DMS79 (cell line): ENCODE results near the gene SLC23A2.
A peak's percentile ranks its signal among the peaks of the same experiment; 100 is the strongest.
"Not testable (repeated sequence)": the region's sequence is repeated elsewhere in the genome, so short reads cannot be mapped to it uniquely, and the experiment has no call there.

Source experiments
- DNase-seq: peaks from one replicate; lab custom pipeline; 2025; lab: John Stamatoyannopoulos, UW

Gene SLC23A2

GRCh38 chr20:5005326-5005725, 4.0 kb upstream of the SLC23A2 start:
- no peak for DNase-seq

DNA sequence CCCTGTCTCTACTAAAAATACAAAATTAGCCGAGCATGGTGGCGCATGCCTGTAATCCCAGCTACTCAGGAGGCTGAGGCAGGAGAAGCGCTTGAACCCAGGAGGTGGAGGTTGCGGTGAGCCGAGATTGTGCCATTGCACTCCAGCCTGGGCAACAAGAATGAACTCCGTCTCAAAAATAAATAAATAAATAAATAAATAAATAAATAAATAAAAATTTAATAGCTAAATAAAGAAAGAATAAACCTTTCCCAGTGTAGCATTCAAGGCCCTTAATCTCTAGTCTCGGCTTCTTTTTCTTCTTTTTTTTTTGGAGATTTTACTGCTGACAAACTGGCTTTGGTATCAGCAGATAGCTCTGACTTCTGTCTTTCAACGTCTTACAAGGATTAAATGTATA, 3.5 kb upstream of the SLC23A2 start:
- DNase-seq: not testable (repeated sequence)

- DNase-seq: no peak
Observed at GRCh38 chr20:5003626-5004025, 2.3 kb upstream of the SLC23A2 start.

GRCh38 chr20:5002077-5002413, 735 bp upstream of the SLC23A2 start:
- no peak for DNase-seq

DNA sequence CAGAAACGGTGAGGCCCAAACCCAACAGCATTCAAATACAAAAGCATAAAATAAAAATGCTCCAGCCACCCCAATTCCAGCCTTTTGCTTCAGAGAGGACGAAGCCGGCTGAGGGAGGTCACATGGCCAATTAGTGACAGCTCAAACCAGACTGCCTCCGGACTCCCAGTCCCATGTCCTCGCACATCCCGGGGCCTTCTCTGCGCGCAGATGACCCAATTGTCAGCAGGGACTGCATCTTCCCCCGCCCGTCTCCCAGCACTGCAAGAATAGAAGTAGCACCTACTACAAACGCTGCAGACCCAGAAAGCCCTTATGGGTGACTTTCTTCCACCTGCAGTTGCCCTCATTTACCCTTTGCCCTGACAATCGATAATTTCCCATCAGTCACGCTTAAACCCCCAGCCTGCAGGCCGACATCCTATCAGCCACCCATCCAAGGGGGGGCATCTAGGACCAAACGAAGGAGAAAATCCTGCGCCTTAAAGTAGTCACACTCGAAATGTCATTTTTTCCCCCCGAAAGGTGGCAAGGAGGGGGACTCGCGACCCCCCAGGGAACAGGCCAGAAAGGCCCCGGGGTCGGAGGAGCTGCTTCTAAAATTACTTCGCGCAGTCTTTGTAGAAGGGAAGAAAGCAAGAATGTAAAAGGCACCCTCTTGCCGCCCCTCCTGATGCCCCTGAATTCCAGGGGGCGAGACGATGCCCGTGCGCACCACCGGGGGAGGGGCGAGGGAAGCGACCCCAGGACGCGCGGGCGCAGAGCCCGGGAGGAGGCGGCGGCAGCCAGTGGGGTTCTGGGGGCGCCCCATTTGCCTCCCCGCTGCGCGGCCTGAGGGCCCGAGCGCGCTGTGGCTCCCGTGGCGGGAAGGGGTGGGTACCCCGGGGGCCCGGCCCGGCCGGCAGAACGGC, 792 bp downstream of the SLC23A2 start:
- no peak for DNase-seq

GRCh38 chr20:4999788-5000187, 1.5 kb downstream of the SLC23A2 start:
- peak; percentile 16 for DNase-seq

DNA sequence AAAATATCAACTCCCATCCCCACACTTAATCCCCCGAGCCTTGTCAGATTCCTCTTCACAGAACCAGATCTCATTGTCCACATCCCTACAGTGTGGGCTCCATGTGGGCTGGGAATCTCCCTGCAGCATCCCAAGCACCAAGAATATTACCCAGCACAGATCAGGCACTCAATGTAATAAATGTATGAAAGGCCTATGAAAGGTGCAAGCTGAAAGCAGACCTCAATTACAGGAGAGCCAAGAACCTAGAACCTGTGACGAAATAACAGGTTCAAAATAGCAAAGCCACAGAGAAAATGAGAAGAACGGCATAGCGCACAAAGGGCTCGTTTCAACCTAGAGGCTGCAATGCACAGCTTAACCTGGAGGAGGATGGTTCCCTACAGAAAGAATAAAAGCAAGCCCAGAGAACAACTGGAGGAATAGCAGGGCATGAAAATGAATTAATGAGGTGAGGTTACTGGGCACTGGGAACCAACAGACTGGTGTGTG, 3.1 kb downstream of the SLC23A2 start:
- DNase-seq: no peak

GRCh38 chr20:4997222-4997621, 4.1 kb downstream of the SLC23A2 start:
- DNase-seq: no peak

DNA sequence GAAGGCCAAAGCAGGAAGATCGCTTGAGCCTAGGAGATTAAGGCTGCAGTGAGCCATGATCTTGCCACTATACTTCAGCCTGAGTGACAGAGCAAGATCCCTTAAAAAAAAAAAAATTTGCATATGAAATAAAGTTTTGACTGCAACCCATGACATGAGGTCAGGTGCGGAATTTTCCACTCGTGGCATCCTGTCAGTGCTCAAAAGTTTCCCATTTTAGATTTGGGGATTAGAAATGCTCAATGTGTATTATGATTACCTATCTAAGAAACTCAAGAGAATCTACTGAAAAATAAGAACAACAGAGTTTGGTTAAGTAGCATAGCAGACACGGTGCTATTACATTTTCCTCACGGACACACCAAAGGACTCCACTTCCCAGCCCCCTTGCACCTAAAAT, 11.7 kb downstream of the SLC23A2 start:
- no peak for DNase-seq

DNA sequence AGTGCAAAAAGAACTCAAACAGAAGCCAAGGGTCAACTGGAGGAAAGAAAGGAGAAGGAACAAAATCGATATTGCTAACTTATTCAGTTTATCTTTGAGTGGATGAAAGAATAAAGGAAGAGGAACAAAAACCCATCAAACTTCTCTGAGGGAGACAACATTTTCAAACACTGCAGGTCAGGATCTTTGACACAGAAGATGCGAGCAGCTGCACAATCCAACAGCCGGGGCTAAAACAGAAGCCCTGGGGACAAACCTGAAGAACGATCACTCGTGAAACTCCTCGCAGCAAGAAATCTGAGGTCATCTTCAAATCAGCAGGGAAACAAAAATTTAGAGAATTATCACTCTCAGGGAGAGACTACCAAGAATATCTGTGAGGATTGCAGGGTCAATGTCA, 14.2 kb downstream of the SLC23A2 start:
- no peak for DNase-seq

DNA sequence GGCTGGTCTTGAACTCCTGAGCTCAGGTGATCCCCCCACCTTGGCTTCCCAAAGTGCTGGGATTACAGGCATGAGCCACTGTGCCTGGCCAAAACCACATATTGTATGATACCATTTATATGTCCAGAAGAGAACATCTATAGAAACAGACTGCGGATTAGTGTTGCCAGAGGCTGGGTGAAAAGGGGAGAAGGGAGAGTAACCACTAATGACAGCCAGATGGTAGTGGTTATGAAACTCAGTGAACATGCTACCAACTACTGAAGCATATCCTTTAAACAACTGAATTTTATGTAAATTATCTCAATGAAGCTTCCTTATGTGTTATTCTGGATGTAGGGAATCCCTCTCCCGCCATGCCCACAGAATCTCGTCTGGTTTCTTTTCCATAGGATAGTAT, 15.7 kb downstream of the SLC23A2 start:
- no peak for DNase-seq

DNA sequence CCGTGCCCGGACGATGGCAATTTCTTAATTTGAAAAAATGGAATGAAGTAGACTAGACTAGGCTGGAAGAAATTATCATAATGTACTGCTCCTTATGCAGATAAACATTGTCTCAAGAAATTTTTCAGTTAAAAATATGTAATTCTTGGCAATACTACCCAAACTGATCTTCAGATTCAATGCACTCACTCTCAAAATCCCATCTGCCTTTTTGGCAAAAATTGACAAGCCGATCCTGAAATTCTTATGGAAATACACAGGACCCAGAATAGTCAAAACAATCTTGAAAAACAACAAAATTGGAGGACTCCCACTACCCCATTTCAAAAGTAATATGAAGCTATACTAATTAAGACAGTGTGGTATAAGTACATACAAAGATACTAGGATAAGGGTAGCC, 19.0 kb downstream of the SLC23A2 start:
- DNase-seq: no peak

GRCh38 chr20:4979841-4980410, 21.4 kb downstream of the SLC23A2 start:
- no peak for DNase-seq

- no peak for DNase-seq
Observed at GRCh38 chr20:4978050-4978918, 23.0 kb downstream of the SLC23A2 start.

DNA sequence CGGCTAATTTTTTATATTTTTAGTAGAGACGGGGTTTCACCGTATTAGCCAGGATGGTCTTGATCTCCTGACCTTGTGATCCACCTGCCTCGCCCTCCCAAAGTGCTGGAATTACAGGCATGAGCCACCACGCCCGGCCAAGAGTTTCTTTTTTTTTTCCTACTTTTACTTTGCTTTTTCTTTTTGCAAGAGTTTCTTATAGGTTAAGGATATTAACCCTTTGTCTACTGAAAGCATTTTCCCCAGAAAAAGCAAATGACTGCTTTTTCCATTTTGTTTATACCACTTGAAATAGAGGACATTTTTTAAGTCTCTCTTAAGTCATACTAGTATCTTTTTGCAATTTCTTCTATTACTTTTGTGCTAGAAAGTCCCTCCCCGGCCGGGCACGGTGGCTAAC, 25.3 kb downstream of the SLC23A2 start:
- DNase-seq: not testable (repeated sequence)

- DNase-seq: peak; percentile 35
Observed at GRCh38 chr20:4973330-4974097, 27.8 kb downstream of the SLC23A2 start.

GRCh38 chr20:4972506-4973251, 28.6 kb downstream of the SLC23A2 start:
- peak; percentile 23 for DNase-seq

DNA sequence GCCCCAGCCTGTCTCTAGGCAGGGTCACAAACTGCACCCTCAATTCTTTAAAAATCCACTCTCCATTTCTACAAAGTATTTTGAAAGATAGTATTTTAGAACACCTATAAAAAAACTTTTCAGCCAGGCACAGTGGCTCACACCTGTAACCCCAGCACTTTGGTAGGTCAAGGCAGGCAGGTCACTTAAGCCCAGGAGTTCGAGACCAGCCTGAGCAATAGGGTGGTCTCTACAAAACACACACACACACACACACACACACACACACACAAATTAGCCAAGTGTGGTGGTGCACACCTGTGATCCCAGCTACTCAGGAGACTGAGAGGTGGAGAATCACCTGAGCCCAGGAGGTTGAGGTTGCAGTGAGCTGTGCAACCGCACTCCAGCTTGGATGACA, 30.2 kb downstream of the SLC23A2 start:
- no peak for DNase-seq

DNA sequence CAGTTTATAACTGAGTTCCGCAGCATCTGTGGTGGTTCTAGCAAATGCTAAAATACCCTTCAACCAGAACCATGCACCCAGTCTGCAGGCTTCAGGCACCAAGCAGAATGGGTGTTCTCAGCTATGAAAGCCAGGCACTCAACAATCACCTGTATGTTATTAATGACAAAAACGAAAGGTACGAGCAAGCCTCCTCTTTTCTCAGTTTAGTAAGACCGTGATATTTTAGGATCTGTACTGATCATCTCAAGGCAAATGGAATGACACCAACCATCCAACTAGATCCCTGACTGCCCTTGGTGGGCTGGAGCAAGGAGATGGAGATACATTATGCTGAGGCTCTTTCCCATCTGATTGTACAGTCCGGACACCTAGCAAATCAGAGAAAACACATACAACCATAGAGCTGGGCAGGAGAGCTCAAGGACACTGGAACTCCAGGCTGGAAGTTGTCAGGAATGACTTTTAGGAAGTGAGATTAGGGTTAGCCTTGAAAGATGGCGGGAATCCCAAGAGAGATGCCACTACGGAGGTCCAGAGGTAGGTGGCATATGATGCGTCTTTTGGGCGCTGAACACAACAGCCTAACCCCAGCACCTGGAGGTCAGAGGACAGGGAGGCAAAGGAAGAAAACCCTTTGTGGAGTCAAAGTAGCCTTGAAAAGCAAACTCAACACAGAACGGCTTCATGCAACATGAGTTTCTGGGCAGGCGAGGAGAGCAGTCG, 33.4 kb downstream of the SLC23A2 start:
- no peak for DNase-seq
